AG04450 (cell line): ENCODE data around the gene SLC16A9. TPM values are rescaled to one million over a fixed set of nuclear protein-coding genes. Genes with fewer than 3 reads are reported as not detected.
"Not testable (repeated sequence)": the region's sequence is repeated elsewhere in the genome, so short reads cannot be mapped to it uniquely, and the experiment has no call there.

ENCODE experiments used
- CTCF ChIA-PET: fragments of 300-600, 350-600 bp; formaldehyde crosslinking; extraction: SDS; loops from one replicate; lab custom pipeline; 2022; ENCODE audit warnings: antibody characterized with exemption, inconsistent platforms; lab: Charles Lee
- POLR2A ChIA-PET: fragments of 350-600 bp; formaldehyde crosslinking; extraction: SDS; loops from one replicate; lab custom pipeline; 2021; ENCODE audit warnings: antibody characterized with exemption, inconsistent platforms; lab: Yijun Ruan, JAX
- DNase-seq: peaks from one replicate; pipeline ENCODE4 v3.0.0-alpha.2; 2011; ENCODE audit warnings: low read depth, low spot score
- H3K27ac ChIP-seq: one replicate; pipeline ENCODE4 v1.5.1; 2012; ENCODE audit warnings: low read depth, low read length, control low read depth
- H3K27me3 ChIP-seq: one replicate; pipeline ENCODE4 v1.6.0; 2012; ENCODE audit warnings: low read length; ENCODE audit not compliant: control insufficient read depth, insufficient read depth
- H3K4me3 ChIP-seq: 2 replicates; pipeline ENCODE4 v1.5.1; 2011; ENCODE audit warnings: mild to moderate bottlenecking, low read depth, low read length, control low read depth
- H3K9me3 ChIP-seq: 2 replicates; pipeline ENCODE4 v1.5.1; 2012; ENCODE audit warnings: low read length; ENCODE audit not compliant: control insufficient read depth, insufficient read depth
- CTCF ChIP-seq: IDR thresholded peaks from 2 replicates; pipeline ENCODE4 v1.5.1; 2011; ENCODE audit warnings: low read depth, low read length, control low read depth, inconsistent platforms
- polyA plus RNA-seq: library from polyadenylated mRNA; depleted of rRNA; stranded (reverse); fragments of >200 nt; gene quantifications from 2 replicates; pipeline ENCODE4 v1.2.3, GENCODE V29; 2011

The SLC16A9 gene
- polyA plus RNA-seq, 1 experiment, result 0.12 TPM

- Histone ChIP-seq H3K9me3 (no peaks in the 10 kb centered on the region), H3K27ac (no peak overlapping the region), H3K4me3 (no peak overlapping the region), H3K27me3 (no peaks in the 10 kb centered on the region)
- CTCF ChIA-PET, result interaction anchor here (0.5 kb wide), 1 partner anchor 43 kb away, joined by 4 read pairs; the partner anchor contains the start of gene SLC16A9
- POLR2A ChIA-PET, result no interaction called here
- DNase-seq, result no peak
- no peak for TF ChIP-seq CTCF
Measured at GRCh38 chr10:59666310-59666709, 43.3 kb downstream of the SLC16A9 start.

- CTCF ChIA-PET, POLR2A ChIA-PET: not testable (repeated sequence)
Measured at GRCh38 chr10:59663213-59663612, 46.4 kb downstream of the SLC16A9 start.

GRCh38 chr10:59657724-59658123 lies 51.9 kb downstream of the SLC16A9 start:
- H3K4me3 ChIP-seq, result no peak overlapping the region
- DNase-seq, result no peak
- no peaks in the 10 kb centered on the region for H3K9me3 ChIP-seq
- ChIA-PET POLR2A (no interaction called here), CTCF (no interaction called here)
- no peak for TF ChIP-seq CTCF
- no peaks in the 10 kb centered on the region for H3K27me3 ChIP-seq
- no peak overlapping the region for H3K27ac ChIP-seq

More at GRCh38 chr10:59663213-59663612, 46.4 kb downstream of the SLC16A9 start:
- H3K9me3 ChIP-seq, DNase-seq, H3K27me3 ChIP-seq, H3K27ac ChIP-seq, H3K4me3 ChIP-seq: not testable (repeated sequence)

GRCh38 chr10:59655309-59655708 lies 54.3 kb downstream of the SLC16A9 start:
- no peak for DNase-seq
- ChIA-PET CTCF (no interaction called here), POLR2A (no interaction called here)
- Histone ChIP-seq H3K9me3 (no peaks in the 10 kb centered on the region), H3K4me3 (no peak overlapping the region), H3K27me3 (no peaks in the 10 kb centered on the region), H3K27ac (no peak overlapping the region)
- TF ChIP-seq CTCF, result no peak

GRCh38 chr10:59654007-59654406 lies 55.6 kb downstream of the SLC16A9 start:
- Histone ChIP-seq H3K27me3 (no peaks in the 10 kb centered on the region), H3K4me3 (no peak overlapping the region), H3K9me3 (no peaks in the 10 kb centered on the region), H3K27ac (no peak overlapping the region)
- TF ChIP-seq CTCF, result no peak
- POLR2A ChIA-PET, result no interaction called here
- DNase-seq, result no peak
- CTCF ChIA-PET, result no interaction called here

- DNase-seq, result no peak
- Histone ChIP-seq H3K27ac (no peak overlapping the region), H3K27me3 (no peaks in the 10 kb centered on the region), H3K4me3 (no peak overlapping the region), H3K9me3 (no peaks in the 10 kb centered on the region)
- ChIA-PET CTCF (no interaction called here), POLR2A (no interaction called here)
- no peak for TF ChIP-seq CTCF
Measured at GRCh38 chr10:59651902-59652301, 57.7 kb downstream of the SLC16A9 start.
